ENCODE results near the gene SLC49A3. TPM values are rescaled to one million over a fixed set of nuclear protein-coding genes. Genes with fewer than 3 reads are reported as not detected.
"Not testable (repeated sequence)": the region's sequence is repeated elsewhere in the genome, so short reads cannot be mapped to it uniquely, and the experiment has no call there.

The SLC49A3 gene
- total RNA-seq, 1 experiment from 2014 or later = not detected

DNA sequence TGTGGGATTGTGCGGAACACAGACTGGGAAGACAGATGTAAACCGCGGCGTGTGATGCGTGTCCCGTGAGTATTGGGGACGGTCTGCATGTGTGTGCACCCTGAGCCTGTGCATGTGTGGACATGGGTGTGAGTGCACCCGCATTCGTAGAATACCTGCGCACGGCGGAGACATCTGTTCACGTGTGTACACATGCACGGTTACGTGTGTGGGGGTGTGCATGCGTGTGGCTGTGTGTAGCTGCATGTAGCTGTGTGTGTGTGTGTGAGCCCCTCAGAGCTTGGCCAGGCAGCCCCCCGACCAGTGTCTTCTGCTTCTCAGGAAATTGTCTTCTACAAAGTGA is 34.5 kb downstream of the SLC49A3 start:
- no peak for DNase-seq (ENCODE audit: low read depth)

DNA sequence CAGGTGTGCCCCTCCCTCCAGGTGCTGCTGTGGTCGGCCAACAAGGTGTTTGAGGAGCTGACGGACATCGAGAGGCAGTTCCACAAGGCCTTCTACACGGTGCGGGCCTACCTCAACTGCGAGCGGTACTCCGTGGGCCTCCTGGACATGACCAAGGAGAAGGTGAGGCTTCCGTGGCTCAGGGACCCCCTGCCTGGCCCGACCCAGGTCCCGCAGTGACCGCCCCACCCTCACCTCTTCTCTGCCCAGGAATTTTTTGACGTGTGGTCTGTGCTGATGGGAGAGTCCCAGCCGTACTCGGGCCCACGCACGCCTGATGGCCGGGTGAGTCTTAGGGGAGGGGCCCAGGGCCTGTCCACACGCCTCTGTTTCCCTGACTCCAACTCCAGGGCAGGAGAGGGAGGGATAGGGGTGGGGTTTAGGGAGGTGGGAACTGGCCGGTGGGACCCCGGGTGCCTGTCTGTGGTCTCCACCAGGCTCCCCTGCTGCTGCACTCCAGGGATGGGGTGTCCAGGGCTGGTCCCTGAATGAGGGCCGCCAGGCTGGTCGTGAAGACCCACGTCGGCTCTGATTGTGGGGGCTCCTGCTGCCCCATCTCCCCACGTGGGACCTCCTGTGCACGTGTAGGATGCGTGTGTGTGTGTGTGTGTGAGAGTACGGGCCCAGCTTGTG is 35.0 kb downstream of the SLC49A3 start:
- DNase-seq (ENCODE audit: low read depth) = no peak

DNA sequence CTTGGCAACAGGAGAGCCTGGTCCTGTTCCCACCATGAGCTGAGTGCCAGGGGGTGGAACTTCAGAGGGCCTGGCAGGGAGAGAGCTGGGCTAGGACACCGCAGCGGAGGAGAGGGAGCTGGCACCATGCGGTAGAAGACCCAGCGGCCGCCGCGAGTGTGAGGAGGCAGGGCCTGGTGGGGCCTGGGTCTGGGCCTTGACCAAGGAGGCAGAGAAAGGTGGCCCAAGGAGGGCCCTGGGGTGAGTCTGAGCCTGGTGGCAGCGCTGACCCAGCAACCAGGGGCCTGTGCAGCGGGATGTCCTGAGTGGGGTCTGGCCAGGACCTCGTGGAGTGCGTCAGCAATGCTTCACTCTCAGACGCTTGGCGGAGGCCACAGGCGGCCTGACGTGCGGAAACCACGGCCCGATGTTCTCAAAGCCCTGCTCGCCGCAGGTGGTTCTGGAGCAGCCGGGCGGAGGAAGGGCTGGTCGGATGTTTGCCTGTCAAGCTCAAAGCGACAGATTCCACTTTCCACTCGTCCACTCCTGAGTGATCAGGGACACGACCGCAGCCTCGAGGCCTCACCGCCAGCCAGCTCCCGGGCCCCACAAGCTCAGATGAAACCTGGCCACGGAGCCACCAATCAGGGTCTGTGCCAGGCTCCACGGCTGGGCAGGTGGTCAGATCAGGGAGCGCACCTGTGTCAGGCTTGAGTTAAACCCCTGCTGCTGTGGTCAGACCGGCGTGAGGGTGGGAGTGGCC is 35.7 kb downstream of the SLC49A3 start:
- no peak for DNase-seq (ENCODE audit: low read depth)

DNA sequence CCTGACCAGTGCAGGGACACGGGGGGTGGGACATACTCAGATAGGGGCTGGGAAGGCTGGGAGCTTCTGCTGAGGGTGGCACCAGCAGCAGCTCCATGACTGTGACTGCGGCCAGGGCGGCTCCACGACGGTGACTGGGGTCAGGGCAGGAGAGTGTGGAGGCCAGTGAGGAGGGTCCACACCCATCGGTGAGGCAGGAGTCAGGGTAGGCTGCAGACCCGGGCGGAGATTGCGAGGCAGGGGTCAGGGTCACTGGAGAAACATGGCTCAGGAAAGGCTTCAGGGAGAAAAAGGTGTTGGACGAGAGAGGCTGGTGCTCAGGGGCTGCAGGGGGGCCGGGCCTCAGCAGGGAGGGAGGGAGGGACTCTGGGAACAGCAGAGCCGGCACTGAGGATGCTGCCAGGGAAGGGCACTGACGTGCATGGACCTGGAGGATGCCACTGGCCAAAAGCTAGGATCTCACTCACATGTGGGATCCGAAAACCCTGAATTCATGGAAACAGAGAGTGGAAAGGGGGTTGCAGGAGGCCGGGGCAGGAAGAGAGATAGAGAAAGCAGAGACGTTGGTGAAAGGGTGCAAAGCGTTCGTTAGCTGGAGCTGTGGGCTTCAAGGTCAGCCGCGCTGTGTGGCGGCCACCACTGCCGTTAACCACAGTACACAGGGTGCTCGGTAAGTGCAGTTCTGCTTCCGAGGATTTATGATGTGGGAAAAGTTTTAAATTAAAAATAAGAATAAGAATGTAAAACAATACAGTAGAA is 36.9 kb downstream of the SLC49A3 start:
- DNase-seq (ENCODE audit: low read depth) = no peak

DNA sequence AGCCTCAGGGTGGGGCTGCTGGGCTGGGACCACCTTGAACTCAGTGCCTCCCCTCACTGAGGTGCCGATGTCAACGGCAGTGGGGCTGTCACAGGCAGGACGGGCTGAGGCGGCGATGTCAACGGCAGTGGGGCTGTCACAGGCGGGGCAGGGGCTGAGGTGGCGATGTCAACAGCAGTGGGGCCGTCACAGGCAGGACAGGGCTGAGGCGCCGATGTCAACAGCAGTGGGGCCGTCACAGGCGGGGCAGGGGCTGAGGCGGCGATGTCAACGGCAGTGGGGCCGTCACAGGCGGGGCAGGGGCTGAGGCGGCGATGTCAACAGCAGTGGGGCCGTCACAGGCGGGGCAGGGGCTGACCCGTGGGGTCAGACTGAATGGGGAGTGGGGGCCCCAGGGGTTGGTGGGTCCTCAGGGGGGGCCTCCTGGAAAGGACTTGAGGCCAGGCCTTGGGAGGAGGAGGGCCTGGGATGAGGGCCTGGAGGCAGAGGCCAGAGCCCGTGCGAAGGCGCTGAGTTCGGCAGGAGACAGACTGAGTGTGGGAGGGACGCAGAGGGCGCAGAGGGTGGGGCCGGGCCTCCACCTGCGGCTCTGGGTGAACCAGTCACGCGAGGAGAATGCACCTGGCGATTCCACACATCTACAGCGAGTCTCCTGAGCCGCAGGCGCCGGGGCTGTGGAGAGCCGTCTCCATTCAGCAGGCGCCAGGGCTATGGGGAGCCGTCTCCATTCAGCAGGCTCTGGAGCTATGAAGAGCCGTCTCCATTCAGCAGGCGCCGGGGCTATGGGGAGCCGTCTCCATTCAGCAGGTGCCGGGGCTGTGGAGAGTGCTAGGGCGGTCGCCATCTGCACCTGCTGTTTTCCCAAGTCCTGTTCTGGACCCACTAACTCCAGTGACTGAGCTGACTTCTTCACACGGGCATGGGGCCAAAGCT is 37.7 kb downstream of the SLC49A3 start:
- no peak for DNase-seq (ENCODE audit: low read depth)

DNA sequence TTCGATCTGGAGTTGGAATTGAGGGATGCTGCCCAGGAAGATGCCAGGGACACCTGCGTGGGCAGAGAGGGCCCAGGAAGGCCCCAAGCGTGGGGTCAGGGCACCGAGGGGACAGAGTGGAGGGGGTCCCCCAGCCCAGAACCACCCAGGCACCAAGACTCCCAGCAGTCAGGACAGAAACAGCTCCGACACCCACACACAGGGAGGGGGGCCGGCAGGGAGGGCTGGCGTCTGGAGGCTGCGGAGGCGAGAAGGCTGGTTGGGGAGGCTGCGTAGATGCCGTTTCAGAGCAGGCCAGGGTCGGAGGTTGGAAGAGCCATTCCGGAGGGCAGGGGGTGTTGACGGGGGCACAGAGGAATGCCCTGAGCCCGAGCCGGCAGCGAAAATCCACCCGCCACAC is 38.5 kb downstream of the SLC49A3 start:
- DNase-seq (ENCODE audit: low read depth) = no peak

DNA sequence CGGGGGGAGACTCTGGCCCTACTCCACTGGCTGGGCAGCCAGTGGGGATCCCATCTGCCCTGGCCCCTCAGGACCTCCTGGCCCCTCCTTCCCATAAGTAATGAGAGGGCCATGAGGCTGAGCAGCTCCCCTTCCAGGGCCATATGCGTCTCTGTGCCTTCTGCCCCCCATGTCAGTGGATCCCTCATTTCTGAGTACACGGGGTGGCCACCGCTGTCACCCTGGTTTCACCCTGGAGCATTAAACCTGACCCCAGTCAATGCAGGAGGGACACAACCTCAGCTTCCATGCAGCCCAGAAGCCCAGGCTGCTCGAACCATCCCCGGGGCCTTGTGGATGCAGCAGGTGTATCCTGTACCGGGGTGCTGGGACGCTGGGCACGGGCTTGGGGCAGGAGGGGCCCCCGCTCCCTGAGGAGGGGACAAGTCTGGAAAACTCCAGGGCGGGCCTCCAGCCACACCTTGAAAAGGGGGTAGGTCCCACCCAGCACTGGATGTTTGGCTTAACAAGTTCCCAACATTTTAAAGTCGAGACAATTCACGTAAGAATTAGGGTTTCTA is 39.1 kb downstream of the SLC49A3 start:
- DNase-seq (ENCODE audit: low read depth) = no peak

DNA sequence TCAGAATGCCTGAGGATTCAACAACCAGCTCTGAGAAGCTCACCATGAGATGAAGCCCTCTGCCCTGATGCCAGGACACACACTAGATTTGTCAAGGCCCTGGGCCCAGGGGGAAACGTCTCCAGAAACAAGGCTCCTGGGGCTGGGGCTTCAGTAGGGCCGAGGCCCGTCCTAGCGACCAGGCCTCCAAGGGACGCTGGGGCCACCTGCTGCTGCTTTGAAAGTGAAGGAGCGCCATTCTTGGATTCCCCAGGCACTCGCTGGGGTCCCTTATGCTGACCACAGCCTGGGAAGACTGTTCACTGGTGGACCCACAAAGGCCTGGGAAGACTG is 39.7 kb downstream of the SLC49A3 start:
- no peak for DNase-seq (ENCODE audit: low read depth)

DNA sequence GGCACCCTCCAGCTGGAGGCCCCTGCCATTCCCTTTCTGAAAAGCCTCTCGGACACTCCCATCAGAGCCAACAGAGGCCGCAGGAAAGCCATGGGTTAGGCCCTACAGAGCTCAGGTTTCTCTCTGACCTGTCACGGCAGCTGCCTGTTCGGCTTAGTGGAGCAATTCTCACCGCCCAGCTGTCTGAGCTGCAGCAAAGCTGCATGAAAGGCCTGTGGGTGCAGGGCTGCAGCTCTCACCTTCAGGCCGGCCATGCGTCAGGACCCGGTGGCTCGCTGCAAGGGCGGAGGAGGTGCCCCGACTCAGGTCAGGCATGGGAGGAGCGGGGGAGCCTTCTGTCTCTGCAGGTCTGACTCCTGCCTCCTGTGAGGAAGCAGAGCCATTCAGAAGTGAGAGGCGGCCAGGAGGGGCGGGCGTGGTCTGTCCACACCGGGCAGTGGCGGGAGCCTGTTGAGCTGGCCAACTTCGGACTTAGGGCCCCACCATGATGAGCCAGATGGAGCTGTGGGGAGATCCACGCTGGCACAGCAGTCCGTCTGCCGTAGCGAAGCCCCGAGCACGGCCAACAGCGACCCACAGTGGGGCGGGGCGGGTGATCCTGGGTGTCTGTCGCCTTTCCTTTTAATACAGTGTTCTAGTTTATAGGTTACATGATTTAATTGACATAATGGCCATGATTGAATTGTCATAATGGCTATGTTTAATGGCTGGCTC is 40.2 kb downstream of the SLC49A3 start:
- no peak for DNase-seq (ENCODE audit: low read depth)

DNA sequence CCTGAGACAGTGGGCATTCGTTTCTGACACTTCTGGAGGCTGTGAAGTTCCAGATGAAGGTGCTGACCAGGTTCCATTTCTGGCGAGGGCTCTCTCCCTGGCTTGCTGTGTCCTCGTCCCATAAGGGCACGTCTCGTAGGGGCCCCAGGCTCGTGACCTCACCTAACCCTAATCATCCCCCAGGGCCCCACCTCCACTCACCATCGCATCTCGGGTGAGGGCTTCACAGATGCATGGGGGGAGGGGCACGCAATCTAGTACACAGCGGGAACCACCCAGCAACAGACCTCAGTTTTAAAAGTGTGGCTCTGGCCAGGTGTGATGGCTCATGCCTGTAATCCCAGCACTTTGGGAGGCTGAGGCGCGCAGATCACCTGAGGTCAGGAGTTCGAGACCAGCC is 41.5 kb downstream of the SLC49A3 start:
- no peak for DNase-seq (ENCODE audit: low read depth)

DNA sequence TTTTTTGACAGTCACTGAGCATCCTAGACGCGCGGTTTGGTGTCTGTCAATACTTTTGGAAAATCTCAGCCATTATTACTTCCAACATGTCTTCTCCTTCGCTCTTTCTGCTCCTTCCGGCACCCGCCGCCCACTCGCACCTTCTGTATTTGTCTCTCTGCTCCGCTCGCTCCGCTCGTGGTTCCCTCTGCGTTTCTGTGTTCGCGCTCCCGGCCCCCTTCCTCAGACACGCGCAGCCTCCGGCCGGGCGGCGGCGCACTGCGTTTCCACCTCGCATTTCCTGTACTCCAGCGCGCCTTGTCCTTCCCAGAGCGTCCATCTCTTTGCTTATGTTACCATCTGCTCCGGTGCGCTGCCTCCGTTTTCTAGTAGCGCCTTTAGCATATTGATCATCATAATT is 42.5 kb downstream of the SLC49A3 start:
- no peak for DNase-seq (ENCODE audit: low read depth)

DNA sequence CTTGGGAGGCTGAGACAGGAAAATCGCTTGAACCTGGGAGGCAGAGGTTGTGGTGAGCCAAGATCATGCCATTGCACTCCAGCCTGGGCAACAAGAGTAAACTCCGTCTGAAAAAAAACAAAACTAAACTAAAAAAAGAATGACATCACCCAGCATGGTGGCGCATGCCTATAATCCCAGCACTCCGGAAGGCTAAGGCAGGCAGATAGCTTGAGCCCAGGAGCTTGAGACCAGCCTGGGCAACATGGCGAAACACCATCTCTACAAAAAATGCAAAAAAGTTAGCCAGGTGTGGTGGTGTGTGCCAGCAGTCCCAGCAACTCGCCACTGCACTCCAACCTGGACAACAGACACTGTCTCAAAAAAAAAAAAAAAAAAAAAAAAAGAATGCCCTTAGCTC is 46.6 kb downstream of the SLC49A3 start:
- not testable (repeated sequence) for DNase-seq (ENCODE audit: low read depth)

DNA sequence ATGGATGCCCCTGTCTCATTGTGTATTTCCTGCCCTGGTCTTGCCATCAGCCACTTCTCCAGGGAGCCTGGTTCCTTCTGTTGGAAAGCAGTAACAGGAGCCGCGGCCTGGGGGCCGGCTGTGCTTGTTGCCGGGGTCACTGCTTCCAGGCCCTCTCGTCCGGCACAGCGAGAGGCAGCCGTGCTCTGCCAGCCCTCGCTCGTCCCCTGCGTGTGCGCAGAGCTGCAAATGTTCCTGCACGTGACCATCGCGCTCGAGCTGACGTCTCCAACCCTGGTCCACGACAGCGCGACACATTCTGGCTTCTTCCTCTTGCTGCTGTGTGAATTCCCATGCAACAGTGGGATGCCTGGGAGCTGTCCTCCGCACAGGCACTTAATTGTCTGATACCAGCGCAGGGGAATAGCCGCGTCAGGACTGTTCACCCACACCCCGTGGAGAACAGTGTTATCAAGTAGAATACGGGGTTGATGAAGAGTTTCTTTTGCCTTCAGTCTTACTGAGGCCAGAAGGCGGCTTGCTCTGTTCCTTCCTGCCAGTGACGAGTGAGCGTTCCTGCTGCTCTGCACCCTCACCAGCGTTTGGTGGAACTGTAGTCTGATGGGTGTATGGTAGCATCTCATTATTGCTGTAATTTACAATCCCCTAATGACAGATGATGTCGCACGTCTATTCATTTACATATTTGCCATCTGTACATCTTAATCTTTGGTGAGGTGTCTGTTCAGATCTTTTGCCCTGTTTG is 51.2 kb downstream of the SLC49A3 start:
- DNase-seq (ENCODE audit: low read depth) = no peak

DNA sequence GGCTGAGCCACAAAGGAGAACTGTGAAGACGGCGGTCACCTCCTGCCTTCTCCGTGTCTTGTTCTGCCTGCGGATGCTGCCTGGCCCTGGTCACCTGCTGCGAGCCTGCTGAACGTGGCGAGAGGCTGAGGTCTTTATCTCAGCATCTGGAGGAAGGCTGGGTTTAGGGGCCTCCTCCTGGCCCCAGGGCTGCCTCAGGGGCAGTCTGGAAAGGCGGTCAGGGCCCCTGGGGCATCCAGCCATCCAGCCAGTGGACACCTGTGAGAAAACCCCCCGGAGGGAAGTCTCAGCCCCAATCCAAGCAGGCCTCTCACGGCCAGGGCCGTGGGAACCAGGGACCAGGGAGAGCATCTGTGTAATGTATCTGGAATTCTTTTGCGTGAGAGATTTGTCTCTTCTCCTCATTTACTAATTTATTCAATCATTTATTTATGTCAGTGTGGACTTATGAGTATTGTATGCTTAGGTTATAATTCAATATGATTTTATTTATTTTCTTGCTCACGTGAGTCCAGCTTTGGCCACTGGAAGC is 52.3 kb downstream of the SLC49A3 start:
- DNase-seq (ENCODE audit: low read depth) = no peak

DNA sequence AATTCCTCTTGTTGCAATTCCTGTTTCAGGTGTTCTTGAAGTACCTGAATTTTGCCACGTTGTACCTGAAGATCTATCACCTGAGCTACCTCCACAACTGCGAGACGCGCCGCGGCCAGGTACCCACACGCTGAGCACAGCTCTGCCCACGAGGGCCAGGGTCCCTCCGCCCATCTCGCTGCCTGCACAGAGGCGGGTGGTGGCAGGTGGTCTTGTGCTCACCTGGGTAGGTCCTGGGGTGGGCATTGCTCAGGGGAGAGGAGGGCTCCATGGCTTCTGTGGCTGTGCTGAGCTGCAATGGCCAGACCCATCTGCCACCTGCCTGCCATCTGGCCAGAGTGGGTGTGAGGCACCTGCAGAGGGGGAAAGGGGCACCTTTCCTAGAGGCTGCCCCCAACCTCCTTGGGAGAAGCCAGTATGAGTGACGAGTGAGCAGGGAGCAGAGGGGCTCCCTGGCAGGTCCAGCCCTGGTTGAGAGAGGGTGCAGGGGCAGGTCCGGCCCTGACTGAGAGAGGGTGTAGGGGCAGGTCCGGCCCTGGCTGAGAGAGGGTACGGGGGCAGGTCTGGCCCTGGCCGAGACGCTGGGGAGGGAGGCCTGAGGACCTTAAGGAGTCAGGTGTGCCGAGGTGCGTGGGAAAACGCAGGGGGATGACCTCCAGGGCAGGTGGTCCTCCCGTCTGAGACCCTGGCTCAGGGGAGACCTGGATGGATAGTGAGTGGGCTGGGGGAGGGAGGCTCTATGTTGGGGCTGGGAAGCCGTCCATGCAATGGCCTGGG is 52.9 kb downstream of the SLC49A3 start:
- no peak for DNase-seq (ENCODE audit: low read depth)

DNA sequence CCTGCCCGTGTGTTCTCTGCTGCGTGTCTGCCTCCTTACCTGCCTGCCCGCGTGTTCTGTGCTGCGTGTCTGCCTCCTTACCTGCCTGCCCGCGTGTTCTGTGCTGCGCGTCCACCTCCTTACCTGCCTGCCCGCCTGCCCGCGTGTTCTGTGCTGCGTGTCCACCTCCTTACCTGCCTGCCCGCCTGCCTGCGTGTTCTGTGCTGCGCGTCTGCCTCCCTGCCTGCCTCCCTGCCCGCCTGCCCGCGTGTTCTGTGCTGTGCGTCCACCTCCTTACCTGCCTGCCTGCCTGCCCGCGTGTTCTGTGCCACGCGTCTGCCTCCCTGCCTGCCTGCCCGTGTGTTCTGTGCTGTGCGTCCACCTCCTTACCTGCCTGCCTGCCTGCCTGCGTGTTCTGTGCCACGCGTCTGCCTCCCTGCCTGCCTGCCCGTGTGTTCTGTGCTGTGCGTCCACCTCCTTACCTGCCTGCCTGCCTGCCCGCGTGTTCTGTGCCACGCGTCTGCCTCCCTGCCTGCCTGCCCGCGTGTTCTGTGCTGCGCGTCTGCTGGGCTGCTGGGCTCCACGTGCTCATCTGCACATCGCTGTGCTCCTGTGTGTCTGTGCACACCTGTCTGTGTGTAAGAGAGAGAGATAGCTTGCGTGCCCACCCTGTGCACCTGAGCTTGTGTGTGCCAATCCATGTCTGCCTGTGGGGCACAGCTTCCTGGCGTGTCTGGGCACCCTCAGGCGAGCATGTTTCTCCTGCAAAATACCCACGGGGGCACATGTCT is 53.7 kb downstream of the SLC49A3 start:
- not testable (repeated sequence) for DNase-seq (ENCODE audit: low read depth)

DNA sequence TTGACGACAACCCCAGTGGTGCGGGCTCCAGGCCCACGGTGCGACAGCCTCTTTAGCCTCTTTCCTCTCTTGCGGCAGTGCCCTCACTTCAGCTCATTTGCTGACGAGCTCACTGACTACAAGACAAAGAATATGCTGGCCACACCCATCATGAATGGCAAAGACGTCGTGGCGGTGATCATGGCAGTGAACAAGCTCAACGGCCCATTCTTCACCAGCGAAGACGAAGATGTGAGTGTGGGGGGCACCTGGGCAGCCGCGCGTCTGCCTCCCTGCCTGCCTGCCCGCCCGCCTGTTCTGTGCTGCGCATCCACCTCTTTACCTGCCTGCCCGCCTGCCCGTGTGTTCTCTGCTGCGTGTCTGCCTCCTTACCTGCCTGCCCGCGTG is 54.4 kb downstream of the SLC49A3 start:
- DNase-seq (ENCODE audit: low read depth) = no peak

DNA sequence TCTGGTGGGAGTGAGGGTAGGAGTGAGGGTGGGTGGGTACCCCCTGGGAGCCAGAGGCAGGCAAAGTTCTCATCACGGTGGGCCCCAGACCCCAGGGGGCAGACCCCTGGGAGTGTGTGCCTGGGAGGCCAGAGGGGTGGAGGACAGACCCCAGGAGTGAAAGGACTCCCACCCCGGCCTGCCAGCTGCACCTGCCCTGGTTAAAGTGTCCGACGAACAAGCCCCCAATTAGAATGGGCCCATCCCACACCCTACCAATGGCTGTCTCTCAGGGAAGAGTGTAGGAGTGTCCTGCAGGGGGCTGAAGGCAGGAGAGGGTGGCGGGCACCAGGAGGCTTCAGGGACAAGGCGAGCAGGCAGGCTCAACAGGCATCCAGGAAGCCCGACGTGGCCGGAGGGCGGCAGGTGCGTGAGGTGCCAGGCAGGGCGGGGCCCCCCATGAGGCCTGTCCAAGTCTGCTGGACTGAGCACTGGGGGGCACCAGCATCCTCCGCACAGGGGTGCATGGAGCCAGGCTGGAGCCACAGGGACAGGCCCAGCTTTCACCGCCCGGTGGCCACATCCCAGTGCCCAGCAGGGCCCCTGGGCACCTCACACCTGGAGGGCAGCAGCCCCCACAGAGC is 54.9 kb downstream of the SLC49A3 start:
- DNase-seq (ENCODE audit: low read depth) = no peak

Data from M059J (cell line).